ENCODE results near the gene ZNF397. TPM values are rescaled to one million over a fixed set of nuclear protein-coding genes. Genes with fewer than 3 reads are reported as not detected.

Gene ZNF397
- total and polyA plus RNA-seq, 2 of the 13 experiments (the other 11 are each of a cell fraction or from before 2014, with no cell fraction given), result 4.7 to 9.4 TPM

GRCh38 chr18:35290094-35290735 is 49.4 kb downstream of the ZNF397 start, which contains the start of gene ZSCAN30 (continued):
- TF ChIP-seq ZNF503 (CRISPR knock-in tag; IDR thresholded peaks at IDR 0.05), result no peak
- no peak; the same call in 1 of the 2 replicates for TF ChIP-seq ZBTB20 (CRISPR knock-in tag; IDR thresholded peaks at IDR 0.05; ENCODE audit: borderline replicate concordance, low read depth)
- peak; percentile 99 for TF ChIP-seq ZNF430 (CRISPR knock-in tag; IDR thresholded peaks at IDR 0.05)
- peak; percentile 83 for TF ChIP-seq IKZF4 (CRISPR knock-in tag; IDR thresholded peaks at IDR 0.05; ENCODE audit: borderline replicate concordance, low read depth, not compliant biosample characterization)
- no peak; the same call in 1 of the 2 replicates for TF ChIP-seq RELA (CRISPR knock-in tag; IDR thresholded peaks at IDR 0.05)
- TF ChIP-seq PCBP1 (IDR thresholded peaks at IDR 0.05; ENCODE audit: borderline replicate concordance, low read depth, low read length), result no peak
- TF ChIP-seq DRAP1 (CRISPR knock-in tag; IDR thresholded peaks at IDR 0.05), result peak; percentile 64
- peak; percentile 87 for TF ChIP-seq ZNF331 (CRISPR knock-in tag; IDR thresholded peaks at IDR 0.05)
- no peak for TF ChIP-seq NBN (conservative IDR thresholded peaks at IDR 0.05)
- no peak for TF ChIP-seq GRHL1 (CRISPR knock-in tag; conservative IDR thresholded peaks at IDR 0.05)
- peak; percentile 74 for TF ChIP-seq ELF1 (CRISPR knock-in tag; IDR thresholded peaks at IDR 0.05)
- no peak for TF ChIP-seq USF2 (IDR thresholded peaks at IDR 0.05; ENCODE audit: low read depth, low read length)
- no peak; the same call in 1 of the 2 replicates for TF ChIP-seq USF2 (CRISPR knock-in tag; IDR thresholded peaks at IDR 0.05; ENCODE audit: borderline replicate concordance)
- TF ChIP-seq SP5 (CRISPR knock-in tag; IDR thresholded peaks at IDR 0.05; ENCODE audit: borderline replicate concordance, low read depth), result no peak; the same call in 1 of the 2 replicates
- peak; percentile 97 for TF ChIP-seq PHF20 (CRISPR knock-in tag; IDR thresholded peaks at IDR 0.05)
- no peak for TF ChIP-seq CBX2 (IDR thresholded peaks at IDR 0.05; ENCODE audit: low read depth, low read length)
- no peak for TF ChIP-seq CBX2 (CRISPR knock-in tag; IDR thresholded peaks at IDR 0.05; ENCODE audit: low read depth)
- TF ChIP-seq, protein P1, sequence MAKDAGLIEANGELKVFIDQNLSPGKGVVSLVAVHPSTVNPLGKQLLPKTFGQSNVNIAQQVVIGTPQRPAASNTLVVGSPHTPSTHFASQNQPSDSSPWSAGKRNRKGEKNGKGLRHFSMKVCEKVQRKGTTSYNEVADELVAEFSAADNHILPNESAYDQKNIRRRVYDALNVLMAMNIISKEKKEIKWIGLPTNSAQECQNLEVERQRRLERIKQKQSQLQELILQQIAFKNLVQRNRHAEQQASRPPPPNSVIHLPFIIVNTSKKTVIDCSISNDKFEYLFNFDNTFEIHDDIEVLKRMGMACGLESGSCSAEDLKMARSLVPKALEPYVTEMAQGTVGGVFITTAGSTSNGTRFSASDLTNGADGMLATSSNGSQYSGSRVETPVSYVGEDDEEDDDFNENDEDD (CRISPR knock-in tag; IDR thresholded peaks at IDR 0.05; ENCODE audit: borderline replicate concordance), result peak; percentile 41; the same call in 1 of the 2 replicates
- TF ChIP-seq RBFOX2 (IDR thresholded peaks at IDR 0.05; ENCODE audit: low read depth, low read length), result peak; percentile 79
- TF ChIP-seq ATF3 (CRISPR knock-in tag; IDR thresholded peaks at IDR 0.05), result 0 out of 2 replicates have a peak, but pooled peaks have one; percentile 38

All from HepG2 (cell line).